GM21367 (cell line): ENCODE data around the gene DYNLT3.

Experiments
- ATAC-seq: cut with Tn5 transposase; IDR thresholded peaks from one replicate; pipeline ENCODE4 v1.9.1; 2021; ENCODE audit not compliant: unreplicated experiment

DYNLT3 gene

DNA sequence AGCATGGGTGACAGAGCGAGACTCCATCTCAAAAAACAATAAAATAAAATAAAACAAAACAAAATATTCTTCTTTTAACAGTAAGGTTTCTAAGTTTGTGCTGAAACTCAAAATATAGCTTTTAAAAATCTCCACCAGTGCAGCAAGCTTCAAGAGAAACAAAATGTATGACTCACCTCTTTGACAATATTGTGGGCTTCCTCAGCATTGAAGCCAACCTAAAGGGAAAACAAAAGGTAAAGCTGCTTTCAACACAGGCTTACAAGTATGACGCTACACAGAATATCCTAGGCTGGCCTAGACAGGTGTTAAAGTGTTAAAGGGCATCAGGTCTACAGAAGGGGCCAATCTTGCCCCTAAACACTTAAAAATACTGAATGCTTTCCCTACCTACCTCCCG is 1.2 kb downstream of the DYNLT3 start:
- no peak for ATAC-seq

DNA sequence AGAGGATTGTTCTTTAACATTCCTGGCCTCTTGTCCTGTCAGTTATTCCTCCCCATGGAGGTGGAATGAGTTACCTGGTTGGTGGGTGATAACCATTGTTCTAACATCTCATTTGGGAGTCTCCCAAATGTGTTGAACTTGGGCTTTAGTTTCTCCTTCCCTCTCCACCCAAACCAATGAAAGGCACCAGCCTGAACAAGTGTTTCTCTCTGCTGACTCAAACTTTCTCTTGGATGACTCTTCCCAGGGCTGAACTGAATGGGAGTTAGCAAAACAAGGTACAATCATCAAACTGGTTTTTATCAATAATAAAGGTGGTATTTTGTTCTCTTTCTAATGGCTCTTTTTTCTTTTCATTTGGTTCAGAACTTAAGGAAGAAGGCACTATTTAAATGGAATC is 2.7 kb downstream of the DYNLT3 start:
- ATAC-seq = no peak

DNA sequence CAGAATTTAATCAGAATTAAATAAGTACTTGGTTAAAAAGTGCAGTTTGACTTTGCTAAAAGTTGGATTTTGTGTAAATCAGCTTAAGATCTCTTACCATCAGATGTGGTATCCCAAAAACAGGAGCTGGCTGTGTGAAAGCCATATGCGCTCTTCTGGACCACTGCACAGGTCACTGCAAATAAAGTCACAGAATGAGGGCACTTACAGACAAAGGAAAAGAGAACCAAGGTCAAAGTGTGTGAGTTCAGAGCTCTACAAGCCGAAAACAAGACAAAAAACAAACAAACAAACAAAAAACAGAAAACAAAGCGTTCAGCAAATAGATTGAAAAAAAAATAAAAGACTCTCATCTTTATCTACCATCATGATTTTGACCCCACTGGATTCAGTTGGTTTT is 6.4 kb downstream of the DYNLT3 start:
- no peak for ATAC-seq

DNA sequence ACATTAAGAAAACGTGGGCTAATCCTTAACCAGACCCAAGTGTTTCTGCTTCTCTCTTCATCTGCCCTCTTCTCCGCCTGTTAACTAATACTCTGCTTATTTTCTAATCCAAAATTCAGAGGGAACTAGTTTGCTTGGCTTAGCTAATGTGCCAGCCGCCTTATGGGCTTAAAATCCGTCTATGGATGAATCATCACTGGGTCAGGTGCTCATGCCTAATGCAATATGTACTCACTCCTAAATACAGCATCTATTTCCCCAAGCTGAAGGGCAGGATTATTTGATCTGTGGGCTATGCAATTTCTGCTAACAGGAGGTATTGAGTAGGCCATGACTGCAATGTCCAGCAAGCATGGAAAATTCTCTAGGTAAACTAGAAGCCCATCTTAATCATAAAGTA is 12.4 kb downstream of the DYNLT3 start:
- no peak for ATAC-seq

DNA sequence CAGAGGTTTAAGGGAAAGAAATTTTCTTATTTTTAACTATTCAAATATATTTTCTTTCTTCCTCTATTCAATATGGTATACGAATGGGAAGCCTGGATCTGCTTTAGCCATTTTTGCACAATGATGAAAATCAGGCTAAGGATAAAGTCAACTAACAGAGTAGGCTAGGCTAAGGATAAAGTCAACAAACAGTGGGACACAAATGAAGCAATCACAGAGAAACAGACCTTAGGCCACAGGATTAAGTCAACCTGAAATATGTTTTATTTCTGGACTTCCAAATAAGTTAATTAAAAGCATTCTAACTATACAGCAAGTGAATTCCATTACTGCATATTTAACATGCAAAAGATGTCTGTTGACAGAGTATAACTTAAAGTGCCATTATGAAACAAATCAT is 17.0 kb downstream of the DYNLT3 start:
- no peak for ATAC-seq

DNA sequence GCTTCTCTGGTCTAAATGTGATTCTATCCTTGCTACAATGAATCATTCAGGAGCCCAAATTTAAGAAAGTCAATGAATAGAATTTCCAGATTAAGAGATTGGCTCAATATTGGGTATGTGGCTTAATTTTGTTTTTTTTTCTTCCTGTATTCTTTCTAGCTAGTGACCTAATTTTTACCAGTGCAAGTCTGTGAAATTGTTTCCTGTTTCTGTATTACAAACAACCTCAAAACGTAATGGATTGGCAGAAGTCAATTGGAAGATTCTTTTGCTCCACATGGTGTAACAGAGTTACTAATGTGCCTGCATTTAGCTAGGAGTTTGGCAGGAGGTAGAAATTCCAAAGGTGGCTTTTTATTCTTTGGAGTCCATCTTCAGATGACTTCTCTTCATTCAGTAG is 17.6 kb downstream of the DYNLT3 start:
- ATAC-seq = no peak

DNA sequence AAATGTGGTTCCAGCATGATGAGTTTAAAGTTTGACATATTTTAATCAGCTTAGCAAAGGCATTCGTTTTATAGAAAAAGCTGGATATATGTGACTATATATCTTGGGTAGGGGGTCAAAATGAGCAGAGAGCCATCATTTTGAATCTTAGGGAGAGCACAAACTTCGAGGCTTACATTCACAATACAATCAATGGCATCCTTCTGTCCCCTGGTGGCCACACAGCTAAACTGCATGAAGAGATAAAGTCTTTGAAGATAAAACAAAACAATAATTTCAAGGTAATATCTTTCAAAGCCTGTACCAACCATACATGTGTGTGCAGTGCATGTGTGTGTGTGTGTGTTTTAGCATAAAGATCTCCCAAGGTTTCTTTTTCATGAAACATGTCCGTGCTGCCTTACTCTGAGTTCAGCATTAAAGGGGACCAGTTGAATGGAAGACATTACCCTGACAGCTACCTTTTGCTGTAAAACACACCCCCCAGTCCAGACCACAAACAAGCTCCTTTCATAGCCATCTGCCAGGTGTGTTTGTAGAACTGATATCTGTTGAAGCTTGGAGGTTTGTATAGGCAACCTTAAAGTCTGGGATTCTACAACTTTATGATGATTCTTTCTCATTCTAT is 22.0 kb downstream of the DYNLT3 start:
- peak; percentile 66 for ATAC-seq

DNA sequence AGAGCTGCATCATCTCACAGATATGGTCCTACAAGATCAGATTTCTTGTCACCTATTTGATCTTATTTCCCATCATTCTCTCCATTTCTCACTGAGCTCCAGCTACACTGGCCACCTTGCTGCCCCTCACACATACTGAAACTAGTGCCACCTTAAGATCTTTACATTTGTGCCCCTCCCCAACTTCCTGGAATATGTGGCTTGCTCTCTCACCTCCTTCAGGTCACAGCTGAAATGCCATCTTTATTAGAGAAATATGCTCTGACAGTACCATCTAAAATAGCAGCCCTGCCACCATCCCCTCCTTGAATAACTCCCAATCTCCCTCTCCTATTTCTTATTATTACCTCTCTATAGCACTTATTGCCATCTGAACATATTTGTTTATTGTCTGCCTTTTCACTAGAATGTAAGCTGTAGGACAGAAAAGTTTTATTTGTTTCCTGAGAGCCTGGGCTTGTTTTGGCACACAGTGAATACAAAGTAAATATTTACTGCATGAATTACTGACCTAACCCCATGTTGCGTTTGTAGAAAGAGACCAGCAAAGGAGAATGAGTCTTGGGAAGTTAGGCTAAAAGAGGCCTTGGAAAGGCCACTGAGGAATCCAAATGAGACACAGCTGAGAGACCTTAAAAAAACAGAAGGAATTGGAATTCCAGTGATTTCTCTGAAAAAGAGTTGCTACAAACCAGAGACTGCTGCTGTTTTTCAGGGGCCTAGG is 22.7 kb downstream of the DYNLT3 start:
- ATAC-seq = no peak

DNA sequence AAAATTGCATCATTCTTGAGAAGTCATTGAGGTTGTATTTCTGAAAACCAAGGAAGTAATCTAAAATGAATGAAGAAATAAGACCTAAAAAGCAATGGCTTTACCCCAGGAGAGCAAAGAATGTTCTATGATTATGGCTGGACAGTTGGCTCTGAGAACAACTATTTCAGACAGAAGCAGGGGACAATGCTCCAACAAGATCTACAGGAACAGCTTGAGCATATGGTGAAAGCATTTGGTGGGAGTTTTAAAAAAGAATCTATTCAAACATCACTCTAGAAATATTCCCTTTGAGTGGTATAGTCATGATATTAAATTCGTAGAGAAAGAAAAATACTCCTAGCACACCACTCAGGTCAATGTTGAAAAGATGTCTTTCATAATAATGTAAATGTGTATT is 26.7 kb downstream of the DYNLT3 start:
- ATAC-seq = no peak

DNA sequence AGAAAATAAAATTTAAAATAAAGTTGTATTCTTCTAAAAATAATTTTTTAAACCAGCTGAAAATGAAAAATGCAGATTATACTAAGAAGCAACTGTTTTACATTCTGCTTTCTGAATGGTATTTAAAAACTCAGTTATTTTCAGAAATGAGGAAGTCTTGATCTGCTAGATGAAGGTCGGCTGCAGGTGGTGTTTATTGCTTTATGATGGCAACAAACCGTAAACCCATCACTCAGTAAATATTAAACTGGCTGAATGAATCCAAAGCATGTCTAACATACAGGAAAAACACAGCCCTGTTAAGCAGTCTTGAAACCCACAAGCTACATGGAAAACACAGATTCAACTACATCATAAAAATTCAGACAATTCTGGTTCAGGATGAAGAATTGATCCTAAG is 29.3 kb downstream of the DYNLT3 start:
- ATAC-seq = peak; percentile 42

DNA sequence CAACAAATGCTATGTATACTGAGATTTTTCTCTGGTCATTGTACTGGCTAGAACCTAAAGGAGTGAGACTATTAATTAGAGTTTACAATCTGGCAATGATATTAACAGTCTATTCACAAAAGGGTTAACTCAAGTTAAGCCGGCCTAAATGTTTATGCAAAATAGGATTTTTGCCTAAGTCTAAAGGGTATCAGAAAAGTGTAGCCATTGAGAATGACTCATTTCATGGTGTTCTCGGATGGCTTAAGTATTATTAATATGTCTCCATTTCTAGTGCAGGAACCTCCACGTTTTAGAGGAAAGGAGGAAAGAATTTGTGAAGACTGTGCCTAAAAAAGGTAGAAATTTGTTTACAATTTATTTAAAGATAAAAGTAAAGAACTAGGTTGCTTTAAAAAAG is 29.8 kb downstream of the DYNLT3 start:
- no peak for ATAC-seq

DNA sequence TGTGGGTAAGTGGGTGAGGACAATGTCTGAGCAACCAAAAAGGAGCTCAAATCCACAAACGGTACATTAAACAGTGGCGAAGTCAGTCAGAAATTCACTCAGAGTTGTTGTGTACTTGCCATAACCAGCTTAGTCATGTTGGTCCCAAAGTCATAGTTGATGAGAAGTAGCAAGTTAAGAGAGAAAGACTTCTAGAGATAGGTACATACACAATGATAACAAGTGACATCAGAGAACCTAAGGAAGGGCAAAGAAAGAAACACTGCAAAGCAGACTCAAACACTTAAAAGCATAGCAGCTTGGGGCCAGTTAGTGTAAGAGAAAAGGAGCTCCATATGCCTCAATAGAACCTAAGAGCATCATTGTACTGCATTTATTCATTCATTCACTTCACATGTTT is 30.2 kb downstream of the DYNLT3 start:
- ATAC-seq = no peak

DNA sequence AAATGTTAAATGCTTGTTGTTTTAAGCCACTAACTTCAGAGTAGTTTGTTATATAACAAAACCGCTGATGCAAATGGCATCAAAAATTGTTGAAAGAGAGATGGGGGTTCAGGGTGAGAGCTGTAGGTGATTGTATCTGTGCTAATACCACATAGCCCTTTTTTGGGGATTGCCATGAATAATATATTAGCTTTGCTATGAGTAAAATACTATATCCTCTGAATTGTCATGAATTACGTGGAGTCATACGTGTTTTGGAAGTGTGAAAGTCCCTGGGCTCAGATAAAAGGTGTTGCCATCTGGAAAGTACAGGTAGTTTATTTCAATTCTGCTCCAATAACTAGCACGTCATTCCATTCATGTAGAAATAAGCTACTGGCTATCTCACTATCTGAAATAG is 30.6 kb downstream of the DYNLT3 start:
- ATAC-seq = no peak

DNA sequence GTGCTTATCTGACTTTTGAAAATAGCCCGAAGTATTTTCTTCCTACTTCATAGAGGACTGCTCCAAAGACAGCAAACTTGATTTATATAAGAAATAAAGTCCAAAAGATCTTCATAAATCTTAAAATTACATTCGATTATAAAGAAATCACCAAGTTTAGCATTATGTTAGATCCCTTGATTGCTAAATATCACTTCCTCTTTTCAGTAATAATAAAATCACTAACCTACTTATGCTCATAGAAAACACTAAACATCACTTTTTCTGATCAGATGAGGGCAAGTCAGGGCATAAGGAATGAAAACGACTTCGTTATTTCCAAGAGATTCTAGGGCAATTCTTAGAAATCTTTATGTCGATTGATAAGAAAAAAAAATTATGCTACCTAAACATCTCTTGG is 32.0 kb downstream of the DYNLT3 start:
- ATAC-seq = no peak

DNA sequence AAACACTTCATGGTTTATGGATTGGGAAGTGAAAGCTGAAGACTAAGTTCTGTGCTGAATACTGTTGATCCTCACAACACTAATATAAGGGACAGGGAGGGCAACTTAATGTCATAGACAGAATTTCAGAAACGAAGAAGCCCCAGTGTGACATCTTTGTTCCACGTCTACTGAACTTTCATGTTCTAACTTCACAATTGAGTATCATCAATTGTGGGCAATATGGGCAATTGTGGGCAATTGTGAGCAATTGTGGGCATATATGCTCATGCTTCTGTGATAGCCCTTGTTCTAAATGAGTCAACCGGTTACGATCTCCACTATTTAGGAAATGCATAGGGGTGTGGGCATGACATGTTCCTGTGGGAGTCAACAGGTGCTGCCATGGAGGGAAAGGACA is 33.8 kb downstream of the DYNLT3 start:
- ATAC-seq = no peak

DNA sequence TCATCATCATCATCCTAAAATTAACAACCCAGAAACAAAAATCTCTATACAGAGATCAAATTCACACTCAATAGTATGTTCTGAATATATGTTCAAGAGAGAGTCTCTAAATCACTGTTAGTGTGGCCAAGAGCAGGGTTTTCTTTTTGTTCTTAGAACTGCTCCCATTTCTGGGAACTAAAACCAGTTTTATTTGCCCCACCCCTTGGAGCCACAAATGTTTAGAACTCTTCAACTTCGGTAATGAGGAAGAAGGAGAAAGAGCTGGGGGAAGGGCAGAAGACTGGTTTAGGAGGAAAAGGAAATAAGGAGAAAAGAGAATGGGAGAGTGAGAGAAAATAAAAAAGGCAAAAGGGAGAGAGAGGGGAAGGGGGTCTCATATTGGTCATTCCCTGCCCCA is 35.3 kb downstream of the DYNLT3 start:
- no peak for ATAC-seq

DNA sequence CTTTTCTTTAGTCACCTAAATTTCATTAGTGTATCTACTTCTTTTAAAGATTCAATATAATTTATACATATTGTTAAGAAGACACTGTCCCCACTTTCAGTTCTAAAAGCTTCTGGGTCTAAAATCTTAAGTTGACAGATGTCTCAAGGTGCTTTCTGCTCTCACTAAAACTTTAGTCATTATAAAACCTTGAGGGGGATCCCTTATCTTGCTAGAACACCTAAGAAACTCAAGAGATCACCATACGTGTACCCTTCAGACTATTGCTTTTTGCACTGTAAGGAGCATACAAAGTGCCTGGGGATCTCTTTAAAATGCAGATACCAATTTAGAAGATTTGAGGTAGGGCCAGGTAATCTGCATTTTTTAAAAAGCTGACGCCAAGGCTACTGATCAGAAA is 37.4 kb downstream of the DYNLT3 start:
- no peak for ATAC-seq

DNA sequence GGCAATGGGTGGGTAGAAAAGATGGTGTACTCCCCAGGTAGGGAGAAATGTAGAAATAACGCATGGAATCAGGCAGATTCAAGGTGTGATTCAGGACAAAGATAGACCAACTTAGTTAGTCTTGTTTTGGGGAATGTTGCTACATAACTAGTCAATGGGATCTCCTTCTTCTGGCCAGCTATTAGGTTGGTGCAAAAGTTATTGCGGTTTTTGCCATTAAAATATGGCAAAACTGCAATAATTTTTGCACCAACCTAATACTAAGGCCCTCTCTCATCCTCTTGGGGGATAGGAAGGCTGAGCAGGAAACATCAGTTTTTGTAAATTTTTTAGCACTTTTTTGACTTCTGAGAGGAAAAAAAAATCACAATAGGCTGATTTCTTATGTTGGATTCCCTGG is 44.3 kb downstream of the DYNLT3 start:
- ATAC-seq = no peak

DNA sequence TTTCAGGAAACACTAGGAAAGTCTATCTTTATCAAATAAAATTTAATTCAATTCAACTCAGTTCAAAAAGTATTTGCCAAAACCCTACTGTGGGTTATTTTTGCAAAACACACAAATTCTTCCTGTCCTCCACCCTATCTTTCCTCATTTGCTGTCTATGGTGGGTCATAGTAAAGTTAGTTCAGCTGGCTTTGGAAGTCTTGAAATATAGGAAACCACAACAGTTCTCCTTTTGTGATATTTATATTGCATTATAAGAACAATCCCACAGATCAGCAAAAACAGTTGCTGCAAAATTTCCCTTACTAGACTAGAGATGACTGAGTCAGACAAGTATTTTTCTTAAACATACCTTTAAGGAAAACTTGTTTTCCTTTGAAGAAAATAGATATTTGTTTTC is 45.3 kb downstream of the DYNLT3 start:
- no peak for ATAC-seq

DNA sequence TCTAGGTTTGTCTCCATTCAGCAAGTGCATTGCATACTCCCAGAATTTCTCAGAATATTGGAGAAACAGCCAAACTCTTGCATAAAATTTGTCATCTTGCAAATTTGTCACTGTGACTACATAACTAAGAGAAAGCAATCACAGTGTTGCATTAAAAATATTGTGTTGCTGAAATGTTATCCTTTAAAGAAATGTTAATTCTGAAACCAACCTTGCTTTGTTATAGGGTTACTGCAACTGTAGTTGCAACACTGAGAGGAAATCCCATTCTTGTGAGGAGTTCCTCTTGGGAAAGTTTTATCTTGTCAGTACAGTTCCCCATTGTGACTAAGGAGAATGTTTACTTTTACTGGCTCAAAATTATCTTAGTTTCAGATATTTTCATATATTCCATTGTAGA is 46.7 kb downstream of the DYNLT3 start:
- no peak for ATAC-seq

DNA sequence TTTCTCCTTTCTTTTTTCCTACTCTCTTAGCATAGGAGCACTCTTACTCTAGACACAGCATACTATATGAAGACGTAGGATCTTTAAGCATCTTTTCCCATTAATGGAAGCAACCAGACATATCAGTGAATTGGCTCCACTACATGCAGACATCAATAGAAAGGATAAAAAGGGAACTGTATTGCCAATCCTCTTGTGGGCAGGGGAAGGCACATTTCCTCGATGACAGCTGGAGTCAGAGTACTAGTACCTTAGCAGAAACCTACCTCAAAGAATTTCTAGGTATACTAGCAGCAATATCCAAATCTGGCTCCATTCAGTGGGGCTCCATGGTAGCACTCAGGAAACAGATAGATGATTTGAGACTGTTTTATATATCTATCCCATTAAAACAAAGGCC is 47.4 kb downstream of the DYNLT3 start:
- no peak for ATAC-seq

DNA sequence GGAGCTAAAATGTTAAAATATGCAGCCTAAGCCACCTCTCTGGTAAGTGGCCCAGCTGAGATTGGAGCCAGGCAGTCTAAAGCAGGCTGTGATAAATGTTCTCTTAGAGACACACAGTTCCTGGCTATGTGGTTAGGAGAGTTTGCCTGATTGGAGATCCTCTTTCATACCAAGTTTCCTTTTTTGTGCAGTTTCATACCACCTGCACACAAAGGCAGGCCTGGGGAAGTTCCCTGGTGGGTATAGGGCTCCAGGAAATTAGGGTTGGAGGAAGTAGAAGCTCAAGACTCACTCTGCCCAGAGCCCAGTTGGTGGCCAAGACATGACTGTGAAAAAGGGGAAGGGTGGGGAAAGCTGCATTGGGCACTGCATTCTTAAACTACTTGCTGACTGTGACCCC is 50.6 kb downstream of the DYNLT3 start:
- ATAC-seq = peak; percentile 73

DNA sequence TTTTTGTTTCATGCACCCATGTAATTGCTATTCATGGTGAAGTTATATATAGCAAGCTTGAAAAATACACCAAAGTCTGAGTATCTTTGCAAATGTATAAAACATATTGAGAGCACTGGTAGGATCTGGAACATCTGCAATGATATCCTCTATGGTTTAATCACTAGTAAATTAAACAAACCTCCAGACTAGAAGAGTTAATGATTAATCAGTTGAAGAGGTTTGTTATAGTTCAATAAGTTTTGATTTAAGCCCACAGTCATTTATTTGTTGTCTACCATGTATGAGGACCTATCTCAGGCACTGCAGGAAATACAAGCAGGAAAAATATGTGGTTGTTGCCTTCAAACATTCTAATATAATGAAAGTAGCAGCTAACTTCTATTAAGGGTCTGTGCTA is 51.1 kb downstream of the DYNLT3 start:
- ATAC-seq = no peak
